Activated T-cell treated with anti-CD3 and anti-CD28 coated beads, Interleukin-2, amount 50 U/mL, for 72 hours (primary cell): ENCODE data around the gene KIAA0040. TPM values are rescaled to one million over a fixed set of nuclear protein-coding genes. Genes with fewer than 3 reads are reported as not detected.
"Not testable (repeated sequence)": the region's sequence is repeated elsewhere in the genome, so short reads cannot be mapped to it uniquely, and the experiment has no call there.

Source experiments
- ATAC-seq, 2 donors: fragments of 150-1000 bp; cut with Tn5 transposase; replicated peaks in 1 of 2; 2 replicates each; pipeline ENCODE4 v1.10.0; 2021; ENCODE audit warnings: moderate library complexity in 2 of 2, mild to moderate bottlenecking in 1 of 2
- DNase-seq, 2 donors: peaks; one replicate each; pipeline ENCODE4 v3.0.0; 2021 to 2022; ENCODE audit warnings: mixed read lengths in 1 of 2
- H3K27ac Mint-ChIP-seq: one replicate; pipeline ENCODE4 v1.8.0; 2022; ENCODE audit warnings: mild to moderate bottlenecking, moderate library complexity, mixed read lengths
- H3K27me3 Mint-ChIP-seq: one replicate; pipeline ENCODE4 v1.8.0; 2022; ENCODE audit warnings: low read depth, mixed read lengths
- H3K36me3 Mint-ChIP-seq, 2 donors: one replicate each; pipeline ENCODE4 v1.8.0; 2022; ENCODE audit warnings: mixed read lengths in 2 of 2, mild to moderate bottlenecking in 1 of 2; ENCODE audit not compliant: insufficient read depth in 2 of 2
- H3K4me1 Mint-ChIP-seq: one replicate; pipeline ENCODE4 v1.8.0; 2022; ENCODE audit warnings: low read depth, mixed read lengths
- H3K4me3 Mint-ChIP-seq, 2 donors: one replicate each; pipeline ENCODE4 v1.8.0; 2022; ENCODE audit warnings: mild to moderate bottlenecking in 2 of 2, mixed read lengths in 2 of 2, moderate library complexity in 2 of 2
- H3K9me3 Mint-ChIP-seq, 2 donors: one replicate each; pipeline ENCODE4 v1.8.0; 2022; ENCODE audit warnings: mixed read lengths in 2 of 2
- total RNA-seq, 2 donors: library from RNA; stranded (reverse); gene quantifications; one replicate each; pipeline ENCODE4 v1.2.3, GENCODE V29; 2022

KIAA0040 gene
- total RNA-seq, 2 donors from 2014 or later: 33.4 to 37.4 TPM

- peaks cover 0 to 2% of the 10 kb centered on the region in 2 donors for H3K9me3 Mint-ChIP-seq
- no peak for DNase-seq
- ATAC-seq: no peak
- H3K4me3 Mint-ChIP-seq: no peak overlapping the region
- peaks cover 0 to 4% of the 10 kb centered on the region in 2 donors for H3K36me3 Mint-ChIP-seq
- no peaks in the 10 kb centered on the region for H3K4me1 Mint-ChIP-seq
- H3K27me3 Mint-ChIP-seq: peaks cover 5% of the 10 kb centered on the region
- H3K27ac Mint-ChIP-seq: no peak overlapping the region
Measured at GRCh38 chr1:175118375-175119367, 73.9 kb downstream of the KIAA0040 start.

GRCh38 chr1:175116903-175117302 is 75.7 kb downstream of the KIAA0040 start:
- DNase-seq (no peak), ATAC-seq (no peak)
- H3K27ac Mint-ChIP-seq: no peak overlapping the region
- H3K4me1 Mint-ChIP-seq: no peaks in the 10 kb centered on the region
- H3K4me3 Mint-ChIP-seq: no peak overlapping the region
- H3K9me3 Mint-ChIP-seq: peaks cover 5 to 6% of the 10 kb centered on the region in 2 donors
- peaks cover 7% of the 10 kb centered on the region for H3K27me3 Mint-ChIP-seq
- H3K36me3 Mint-ChIP-seq: peaks cover 4 to 6% of the 10 kb centered on the region in 2 donors

DNA sequence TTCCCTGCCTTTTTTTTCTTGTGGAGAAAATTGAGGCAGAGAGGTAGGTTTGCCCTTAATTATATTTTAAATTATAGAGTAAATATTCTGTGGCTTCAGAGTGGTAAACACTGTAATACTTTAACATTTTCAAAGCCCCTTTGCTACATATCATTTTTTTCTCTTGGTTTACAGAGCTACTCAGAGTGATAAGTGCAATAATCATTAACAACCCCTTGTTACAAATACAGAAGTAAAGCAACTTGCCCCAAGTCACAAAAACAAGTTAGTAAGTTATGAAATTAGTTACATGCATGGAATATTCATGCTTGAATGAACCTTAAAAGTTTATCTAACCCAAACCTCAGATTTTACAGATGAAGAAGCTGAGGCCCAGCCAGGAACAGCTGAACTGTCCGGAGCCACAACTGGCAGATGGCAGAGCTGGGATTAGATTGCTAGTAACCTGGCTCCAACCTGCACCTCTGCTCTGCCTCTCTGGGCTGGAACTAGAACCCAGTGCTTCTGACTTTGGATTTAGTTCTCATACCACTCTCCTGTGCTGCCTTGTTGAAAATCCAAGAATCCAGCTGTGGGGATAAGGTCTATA is 76.3 kb downstream of the KIAA0040 start:
- H3K27me3 Mint-ChIP-seq: peaks cover 7% of the 10 kb centered on the region
- no peak for DNase-seq
- peaks cover 5 to 6% of the 10 kb centered on the region in 2 donors for H3K9me3 Mint-ChIP-seq
- no peak overlapping the region for H3K27ac Mint-ChIP-seq
- ATAC-seq: no peak
- H3K4me1 Mint-ChIP-seq: no peaks in the 10 kb centered on the region
- H3K36me3 Mint-ChIP-seq: peaks cover 4 to 6% of the 10 kb centered on the region in 2 donors
- H3K4me3 Mint-ChIP-seq: no peak overlapping the region

GRCh38 chr1:175114996-175115395 is 77.6 kb downstream of the KIAA0040 start:
- Mint-ChIP-seq H3K9me3 (peaks cover 5 to 6% of the 10 kb centered on the region in 2 donors), H3K27ac (no peak overlapping the region), H3K27me3 (peaks cover 7% of the 10 kb centered on the region), H3K4me3 (no peak overlapping the region), H3K36me3 (peaks cover 4 to 6% of the 10 kb centered on the region in 2 donors), H3K4me1 (no peaks in the 10 kb centered on the region)
- no peak for ATAC-seq
- no peak for DNase-seq

DNA sequence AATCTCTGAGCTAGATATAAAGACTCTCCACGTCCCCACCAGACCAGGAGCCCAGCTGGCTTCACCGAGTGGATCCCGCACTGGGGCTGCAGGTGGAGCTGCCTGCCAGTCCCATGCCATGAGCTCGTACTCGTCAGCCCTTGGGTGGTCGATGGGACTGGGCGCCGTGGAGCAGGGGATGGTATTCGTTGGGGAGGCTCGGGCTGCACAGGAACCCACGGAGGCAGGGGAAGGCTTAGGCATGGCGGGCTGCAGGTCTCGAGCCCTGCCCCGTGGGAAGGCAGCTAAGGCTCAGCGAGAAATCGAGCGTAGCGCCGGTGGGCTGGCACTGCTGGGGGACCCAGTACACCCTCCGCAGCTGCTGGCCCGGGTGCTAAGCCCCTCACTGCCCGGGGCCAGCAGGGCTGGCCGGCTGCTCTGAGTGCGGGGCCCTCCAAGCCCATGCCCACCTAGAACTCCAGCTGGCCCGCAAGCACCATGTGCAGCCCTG is 84.2 kb downstream of the KIAA0040 start:
- not testable (repeated sequence) for H3K36me3 Mint-ChIP-seq, H3K4me3 Mint-ChIP-seq, DNase-seq, H3K27ac Mint-ChIP-seq, H3K9me3 Mint-ChIP-seq, H3K4me1 Mint-ChIP-seq, H3K27me3 Mint-ChIP-seq, ATAC-seq

Other genes starting within 250 kb of the KIAA0040 start
- 100 to 1,000 TPM; 270 to 306 TPM for gene CACYBP, start 192.8 kb downstream of the KIAA0040 start, total RNA-seq
- 10 to 100 TPM; 28.7 to 30.1 TPM for gene MRPS14, start 169.4 kb downstream of the KIAA0040 start, total RNA-seq
- not detected for gene TNN, start 124.9 kb downstream of the KIAA0040 start, total RNA-seq